Neural crest cell (in vitro differentiated cells): Measurements from ENCODE around the gene SP2. TPM values are rescaled to one million over a fixed set of nuclear protein-coding genes. Genes with fewer than 3 reads are reported as not detected.

Source experiments
- DNase-seq: peaks from one replicate; pipeline ENCODE4 v3.0.0; 2021; ENCODE audit warnings: low read depth, mixed read lengths, low spot score
- H3K27ac Mint-ChIP-seq: one replicate; pipeline ENCODE4 v1.8.0; 2021; ENCODE audit warnings: mild to moderate bottlenecking, mixed read lengths; ENCODE audit not compliant: unreplicated experiment
- H3K27me3 Mint-ChIP-seq: 2 replicates; pipeline ENCODE4 v1.8.0; 2021; ENCODE audit warnings: low read depth, mild to moderate bottlenecking, mixed read lengths
- H3K36me3 Mint-ChIP-seq: 2 replicates; pipeline ENCODE4 v1.8.0; 2021; ENCODE audit warnings: low read depth, mild to moderate bottlenecking, mixed read lengths
- H3K4me1 Mint-ChIP-seq: 2 replicates; pipeline ENCODE4 v1.8.0; 2021; ENCODE audit warnings: mixed read lengths
- H3K4me3 Mint-ChIP-seq: one replicate; pipeline ENCODE4 v1.8.0; 2021; ENCODE audit warnings: mild to moderate bottlenecking, mixed read lengths
- H3K9me3 Mint-ChIP-seq: 2 replicates; pipeline ENCODE4 v1.8.0; 2021; ENCODE audit warnings: mixed read lengths
- total RNA-seq: library from RNA; stranded (reverse); gene quantifications from 2 replicates; pipeline ENCODE4 v1.2.1, GENCODE V29; 2021
- TF ChIP-seq, protein P1 (sequence below): fragments of 200-600 bp; sonication (generic); conservative IDR thresholded peaks from 2 replicates; pipeline ENCODE4 v1.5.0; 2021; ENCODE audit warnings: antibody characterized with exemption, mild to moderate bottlenecking

Gene SP2
- total RNA-seq, 1 donor from 2014 or later = 22.4 TPM

DNA sequence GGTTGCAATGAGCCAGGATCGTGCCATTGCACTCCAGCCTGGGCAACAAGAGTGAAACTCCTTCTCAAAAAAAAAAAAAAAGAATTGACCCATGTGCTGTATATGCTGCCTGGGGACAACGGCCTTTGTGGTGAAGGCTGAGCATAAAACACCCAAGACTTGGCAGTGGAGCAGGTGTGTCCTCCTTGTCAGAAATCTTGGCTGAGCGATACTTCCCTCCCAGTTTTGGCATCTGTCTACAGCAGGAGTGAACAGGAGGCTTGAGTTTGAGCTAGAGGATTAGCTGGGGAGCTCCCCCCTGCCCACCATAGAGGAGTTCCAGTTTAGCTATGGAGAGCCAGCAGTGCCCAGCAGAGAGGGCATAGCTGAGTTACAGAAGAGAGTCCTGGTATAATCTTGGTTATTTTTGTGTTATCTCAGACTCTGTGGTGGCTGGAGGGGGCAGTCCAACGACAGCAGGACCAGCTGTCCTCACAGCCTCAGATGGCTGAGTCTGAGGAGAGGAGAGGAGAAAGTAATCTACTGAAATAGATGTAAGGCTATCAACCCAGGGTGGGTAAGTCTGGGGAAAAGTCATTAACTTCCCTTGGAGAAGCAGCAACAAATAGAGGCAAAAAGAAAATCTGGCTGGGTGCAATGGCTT is 18.4 kb downstream of the SP2 start:
- Mint-ChIP-seq H3K4me3 (no peak overlapping the region), H3K27ac (no peak overlapping the region), H3K36me3 (peaks cover under 1% of the 10 kb centered on the region), H3K27me3 (no peaks in the 10 kb centered on the region), H3K9me3 (no peaks in the 10 kb centered on the region), H3K4me1 (no peaks in the 10 kb centered on the region)
- no peak for DNase-seq
- TF ChIP-seq, protein P1, sequence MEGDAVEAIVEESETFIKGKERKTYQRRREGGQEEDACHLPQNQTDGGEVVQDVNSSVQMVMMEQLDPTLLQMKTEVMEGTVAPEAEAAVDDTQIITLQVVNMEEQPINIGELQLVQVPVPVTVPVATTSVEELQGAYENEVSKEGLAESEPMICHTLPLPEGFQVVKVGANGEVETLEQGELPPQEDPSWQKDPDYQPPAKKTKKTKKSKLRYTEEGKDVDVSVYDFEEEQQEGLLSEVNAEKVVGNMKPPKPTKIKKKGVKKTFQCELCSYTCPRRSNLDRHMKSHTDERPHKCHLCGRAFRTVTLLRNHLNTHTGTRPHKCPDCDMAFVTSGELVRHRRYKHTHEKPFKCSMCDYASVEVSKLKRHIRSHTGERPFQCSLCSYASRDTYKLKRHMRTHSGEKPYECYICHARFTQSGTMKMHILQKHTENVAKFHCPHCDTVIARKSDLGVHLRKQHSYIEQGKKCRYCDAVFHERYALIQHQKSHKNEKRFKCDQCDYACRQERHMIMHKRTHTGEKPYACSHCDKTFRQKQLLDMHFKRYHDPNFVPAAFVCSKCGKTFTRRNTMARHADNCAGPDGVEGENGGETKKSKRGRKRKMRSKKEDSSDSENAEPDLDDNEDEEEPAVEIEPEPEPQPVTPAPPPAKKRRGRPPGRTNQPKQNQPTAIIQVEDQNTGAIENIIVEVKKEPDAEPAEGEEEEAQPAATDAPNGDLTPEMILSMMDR = no peak

DNA sequence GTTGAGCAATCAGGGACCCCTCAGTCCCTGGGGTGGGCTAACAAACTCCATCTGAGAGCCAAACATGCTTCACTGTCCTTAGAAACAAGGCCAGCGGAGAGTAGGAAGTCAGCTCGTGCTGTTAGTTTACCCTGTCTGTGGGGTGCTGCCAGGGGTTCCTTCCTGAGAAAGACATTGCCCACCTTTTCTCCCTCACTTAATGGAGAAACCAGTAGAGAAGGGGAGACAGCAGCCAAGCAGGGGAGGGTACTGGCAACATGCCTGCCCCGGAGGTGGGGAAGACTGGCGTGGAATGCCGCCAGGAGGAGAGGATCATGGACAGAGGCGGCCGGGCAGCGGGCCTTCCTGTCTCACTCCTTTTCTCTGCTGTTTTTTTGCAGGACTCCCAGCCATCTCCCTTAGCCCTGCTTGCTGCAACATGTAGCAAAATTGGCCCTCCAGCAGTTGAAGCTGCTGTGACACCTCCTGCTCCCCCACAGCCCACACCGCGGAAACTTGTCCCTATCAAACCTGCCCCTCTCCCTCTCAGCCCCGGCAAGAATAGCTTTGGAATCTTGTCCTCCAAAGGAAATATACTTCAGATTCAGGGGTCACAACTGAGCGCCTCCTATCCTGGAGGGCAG is 19.9 kb downstream of the SP2 start:
- H3K27me3 Mint-ChIP-seq = no peaks in the 10 kb centered on the region
- no peak overlapping the region for H3K27ac Mint-ChIP-seq
- no peak overlapping the region for H3K4me3 Mint-ChIP-seq
- H3K9me3 Mint-ChIP-seq = no peaks in the 10 kb centered on the region
- DNase-seq = no peak
- TF ChIP-seq, protein P1 = no peak
- peaks cover 5% of the 10 kb centered on the region for H3K36me3 Mint-ChIP-seq
- H3K4me1 Mint-ChIP-seq = no peaks in the 10 kb centered on the region

DNA sequence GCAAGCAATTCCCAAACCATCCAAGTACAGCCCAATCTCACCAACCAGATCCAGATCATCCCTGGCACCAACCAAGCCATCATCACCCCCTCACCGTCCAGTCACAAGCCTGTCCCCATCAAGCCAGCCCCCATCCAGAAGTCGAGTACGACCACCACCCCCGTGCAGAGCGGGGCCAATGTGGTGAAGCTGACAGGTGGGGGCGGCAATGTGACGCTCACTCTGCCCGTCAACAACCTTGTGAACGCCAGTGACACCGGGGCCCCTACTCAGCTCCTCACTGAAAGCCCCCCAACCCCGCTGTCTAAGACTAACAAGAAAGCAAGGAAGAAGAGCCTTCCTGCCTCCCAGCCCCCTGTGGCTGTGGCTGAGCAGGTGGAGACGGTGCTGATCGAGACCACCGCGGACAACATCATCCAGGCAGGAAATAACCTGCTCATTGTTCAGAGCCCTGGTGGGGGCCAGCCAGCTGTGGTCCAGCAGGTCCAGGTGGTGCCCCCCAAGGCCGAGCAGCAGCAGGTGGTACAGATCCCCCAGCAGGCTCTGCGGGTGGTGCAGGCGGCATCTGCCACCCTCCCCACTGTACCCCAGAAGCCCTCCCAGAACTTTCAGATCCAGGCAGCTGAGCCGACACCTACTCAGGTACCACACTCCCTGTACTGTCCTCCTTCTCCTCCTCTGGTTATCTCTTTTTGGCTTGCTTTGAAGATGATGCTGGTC is 20.6 kb downstream of the SP2 start:
- Mint-ChIP-seq H3K9me3 (no peaks in the 10 kb centered on the region), H3K27me3 (no peaks in the 10 kb centered on the region), H3K27ac (no peak overlapping the region), H3K4me1 (no peaks in the 10 kb centered on the region), H3K36me3 (peaks cover 6% of the 10 kb centered on the region), H3K4me3 (no peak overlapping the region)
- TF ChIP-seq, protein P1 = no peak
- DNase-seq = no peak

DNA sequence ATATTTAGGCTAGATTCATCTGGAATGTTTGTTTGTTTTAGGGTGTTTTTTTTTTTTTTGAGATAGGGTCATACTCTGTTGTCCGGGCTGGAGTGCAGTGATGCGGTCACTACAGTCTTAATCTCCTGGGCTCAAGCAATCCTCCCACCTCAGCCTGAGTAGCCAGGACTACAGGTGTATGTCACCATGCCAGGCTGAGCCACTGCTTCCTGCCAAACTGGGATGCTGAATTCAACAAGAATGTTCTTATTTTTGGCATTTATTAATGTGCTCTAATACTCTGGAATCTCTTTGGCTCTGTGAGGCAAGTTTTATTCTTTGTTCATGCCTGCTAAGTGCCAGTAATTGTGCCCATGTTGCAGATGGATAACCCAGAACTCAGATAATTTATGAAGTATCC is 21.5 kb downstream of the SP2 start:
- Mint-ChIP-seq H3K4me1 (no peaks in the 10 kb centered on the region), H3K36me3 (peaks cover 6% of the 10 kb centered on the region), H3K27me3 (no peaks in the 10 kb centered on the region), H3K9me3 (no peaks in the 10 kb centered on the region), H3K4me3 (no peak overlapping the region), H3K27ac (no peak overlapping the region)
- DNase-seq = no peak
- TF ChIP-seq, protein P1 = no peak

DNA sequence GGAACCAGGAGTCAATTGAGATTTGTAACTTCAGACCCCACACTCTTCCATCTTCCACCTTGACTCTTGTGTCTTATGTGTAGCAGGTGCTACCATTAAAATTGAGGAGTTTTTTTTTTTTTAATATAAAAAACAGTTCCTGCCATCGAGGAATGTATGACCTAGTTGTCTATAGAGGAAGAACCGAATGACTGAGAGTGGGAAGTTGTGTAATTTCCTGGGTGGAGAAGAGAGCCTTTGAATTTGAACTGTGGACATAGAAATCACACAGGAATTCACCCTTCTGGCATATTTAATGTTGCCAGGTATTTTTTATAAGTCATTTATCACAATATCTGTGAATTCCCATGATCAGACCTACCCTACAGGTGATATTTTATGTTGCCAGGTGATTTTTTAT is 22.0 kb downstream of the SP2 start:
- H3K27ac Mint-ChIP-seq = no peak overlapping the region
- TF ChIP-seq, protein P1 = no peak
- H3K4me3 Mint-ChIP-seq = no peak overlapping the region

More for the DNA sequence above, 22.0 kb downstream of the SP2 start:
- Mint-ChIP-seq H3K27me3 (no peaks in the 10 kb centered on the region), H3K36me3 (peaks cover 6% of the 10 kb centered on the region), H3K9me3 (no peaks in the 10 kb centered on the region), H3K4me1 (no peaks in the 10 kb centered on the region)
- no peak for DNase-seq
